K562 (cell line): ENCODE data around the gene FAM83G. TPM values are rescaled to one million over a fixed set of nuclear protein-coding genes. Genes with fewer than 3 reads are reported as not detected.
A peak's percentile ranks its signal among the peaks of the same experiment; 100 is the strongest.

Experiments
- E2F5 ChIP-seq: sonication (generic); formaldehyde crosslinking; IDR thresholded peaks from 2 replicates; pipeline ENCODE4 v1.8.0; 2022; ENCODE audit warnings: mild to moderate bottlenecking, missing genetic modification reagents
- EGR1 ChIP-seq: fragments of 450-650 bp; conservative IDR thresholded peaks from 2 replicates; pipeline ENCODE4 v1.6.1; 2017; ENCODE audit warnings: mild to moderate bottlenecking
- HDAC6 ChIP-seq: IDR thresholded peaks from 2 replicates; pipeline ENCODE4 v1.6.1; 2012; ENCODE audit warnings: low read depth, mild to moderate bottlenecking, control low read depth, inconsistent platforms, low read length, moderate library complexity
- KLF6 ChIP-seq: fragments of 250-450 bp; sonication (Bioruptor Pico); IDR thresholded peaks from 2 replicates; pipeline ENCODE4 v1.4.0; 2020; ENCODE audit warnings: mild to moderate bottlenecking, moderate library complexity, borderline replicate concordance
- MGA ChIP-seq: fragments of 450-650 bp; IDR thresholded peaks from 2 replicates; pipeline ENCODE4 v1.6.1; 2016; ENCODE audit warnings: mild to moderate bottlenecking, moderate library complexity
- SAFB2 ChIP-seq: fragments of 200-400 bp; formaldehyde crosslinking; IDR thresholded peaks from 2 replicates; pipeline ENCODE4 v1.6.1; 2018; ENCODE audit warnings: borderline replicate concordance, low read length, low read depth, moderate library complexity; ENCODE audit not compliant: severe bottlenecking
- SMARCA5 ChIP-seq: fragments of 450-650 bp; IDR thresholded peaks from 2 replicates; pipeline ENCODE4 v1.6.1; 2016
- SMARCE1 ChIP-seq: fragments of 450-650 bp; IDR thresholded peaks from 2 replicates; pipeline ENCODE4 v1.7.1; 2016; ENCODE audit warnings: mild to moderate bottlenecking
- SREBF1 ChIP-seq: fragments of 150-350 bp; IDR thresholded peaks from 2 replicates; pipeline ENCODE4 v1.6.1; 2014; ENCODE audit warnings: antibody characterized with exemption, low read depth, low read length, borderline replicate concordance
- TAL1 ChIP-seq: fragments of 450-650 bp; IDR thresholded peaks from 2 replicates; pipeline ENCODE4 v1.6.1; 2016; ENCODE audit warnings: mild to moderate bottlenecking
- ZNF274 ChIP-seq: IDR thresholded peaks from 2 replicates; pipeline ENCODE4 v1.6.1; 2011; ENCODE audit warnings: low read depth, mild to moderate bottlenecking, low read length, moderate library complexity, borderline replicate concordance
- ZNF324 ChIP-seq: fragments of 250-450 bp; sonication (Bioruptor Pico); IDR thresholded peaks from 2 replicates; pipeline ENCODE4 v1.4.0; 2020; ENCODE audit warnings: mild to moderate bottlenecking
- ZNF395 ChIP-seq: fragments of 200-800 bp; sonication (Bioruptor generic); IDR thresholded peaks from 2 replicates; pipeline ENCODE4 v1.6.1; 2017; ENCODE audit warnings: missing genetic modification characterization, missing compliant biosample characterization
- polyA plus RNA-seq, 8 experiments: library from polyadenylated mRNA; depleted of rRNA in 4 of 8; stranded (reverse) in 5 of 8; unstranded in 3 of 8; fragments of >200 nt; fragmentation: Nextera tagmentation in 2 of 8; fragmentation: Illumina TruSeq in 1 of 8; extraction: Ambion mirVana in 2 of 8; extraction: Trizol in 1 of 8; gene quantifications; 2 replicates each; pipeline versions ENCODE4 v1.2.1 to v1.2.3, GENCODE V29; 2011 to 2014; ENCODE audit warnings: inconsistent platforms in 1 of 8, missing spikeins in 1 of 8
- total RNA-seq, 7 experiments: library from RNA; depleted of rRNA in 6 of 7; stranded (reverse); fragments of >200 nt in 6 of 7; fragmentation: Illumina TruSeq in 2 of 7; extraction: Trizol in 2 of 7; gene quantifications; 2 replicates each; pipeline versions ENCODE4 v1.2.1 to v1.2.3, GENCODE V29; 2011 to 2021; ENCODE audit warnings: low replicate concordance in 1 of 7

FAM83G gene
- total and polyA plus RNA-seq, 9 of the 15 experiments (the other 6 are each of a cell fraction or from before 2014, with no cell fraction given): 0.04 to 10.3 (median 4.5) TPM; not detected in 1

GRCh38 chr17:18981642-18982424, 22.7 kb downstream of the FAM83G start (continued):
- peak; percentile 78 for TF ChIP-seq MGA
- no peak for TF ChIP-seq EGR1
- no peak for TF ChIP-seq ZNF274
- no peak; the same call in 1 of the 2 replicates for TF ChIP-seq TAL1
- TF ChIP-seq SREBF1: no peak
- no peak for TF ChIP-seq SMARCE1
- TF ChIP-seq SMARCA5: no peak
- TF ChIP-seq E2F5 (CRISPR knock-in tag): no peak
- no peak for TF ChIP-seq ZNF324 (CRISPR knock-in tag)
- 0 out of 2 replicates have a peak, but pooled peaks have one; percentile 61 for TF ChIP-seq ZNF395 (CRISPR knock-in tag)
- TF ChIP-seq HDAC6: no peak
- TF ChIP-seq KLF6: no peak
- no peak for TF ChIP-seq SAFB2
